NCI-H1048 (cell line): Measurements from ENCODE around the gene LDB3.
"Not testable (repeated sequence)": the region's sequence is repeated elsewhere in the genome, so short reads cannot be mapped to it uniquely, and the experiment has no call there.

ENCODE experiments used
- DNase-seq: peaks from one replicate; lab custom pipeline; 2025; lab: John Stamatoyannopoulos, UW

The LDB3 gene, protein sequence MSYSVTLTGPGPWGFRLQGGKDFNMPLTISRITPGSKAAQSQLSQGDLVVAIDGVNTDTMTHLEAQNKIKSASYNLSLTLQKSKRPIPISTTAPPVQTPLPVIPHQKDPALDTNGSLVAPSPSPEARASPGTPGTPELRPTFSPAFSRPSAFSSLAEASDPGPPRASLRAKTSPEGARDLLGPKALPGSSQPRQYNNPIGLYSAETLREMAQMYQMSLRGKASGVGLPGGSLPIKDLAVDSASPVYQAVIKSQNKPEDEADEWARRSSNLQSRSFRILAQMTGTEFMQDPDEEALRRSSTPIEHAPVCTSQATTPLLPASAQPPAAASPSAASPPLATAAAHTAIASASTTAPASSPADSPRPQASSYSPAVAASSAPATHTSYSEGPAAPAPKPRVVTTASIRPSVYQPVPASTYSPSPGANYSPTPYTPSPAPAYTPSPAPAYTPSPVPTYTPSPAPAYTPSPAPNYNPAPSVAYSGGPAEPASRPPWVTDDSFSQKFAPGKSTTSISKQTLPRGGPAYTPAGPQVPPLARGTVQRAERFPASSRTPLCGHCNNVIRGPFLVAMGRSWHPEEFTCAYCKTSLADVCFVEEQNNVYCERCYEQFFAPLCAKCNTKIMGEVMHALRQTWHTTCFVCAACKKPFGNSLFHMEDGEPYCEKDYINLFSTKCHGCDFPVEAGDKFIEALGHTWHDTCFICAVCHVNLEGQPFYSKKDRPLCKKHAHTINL

DNA sequence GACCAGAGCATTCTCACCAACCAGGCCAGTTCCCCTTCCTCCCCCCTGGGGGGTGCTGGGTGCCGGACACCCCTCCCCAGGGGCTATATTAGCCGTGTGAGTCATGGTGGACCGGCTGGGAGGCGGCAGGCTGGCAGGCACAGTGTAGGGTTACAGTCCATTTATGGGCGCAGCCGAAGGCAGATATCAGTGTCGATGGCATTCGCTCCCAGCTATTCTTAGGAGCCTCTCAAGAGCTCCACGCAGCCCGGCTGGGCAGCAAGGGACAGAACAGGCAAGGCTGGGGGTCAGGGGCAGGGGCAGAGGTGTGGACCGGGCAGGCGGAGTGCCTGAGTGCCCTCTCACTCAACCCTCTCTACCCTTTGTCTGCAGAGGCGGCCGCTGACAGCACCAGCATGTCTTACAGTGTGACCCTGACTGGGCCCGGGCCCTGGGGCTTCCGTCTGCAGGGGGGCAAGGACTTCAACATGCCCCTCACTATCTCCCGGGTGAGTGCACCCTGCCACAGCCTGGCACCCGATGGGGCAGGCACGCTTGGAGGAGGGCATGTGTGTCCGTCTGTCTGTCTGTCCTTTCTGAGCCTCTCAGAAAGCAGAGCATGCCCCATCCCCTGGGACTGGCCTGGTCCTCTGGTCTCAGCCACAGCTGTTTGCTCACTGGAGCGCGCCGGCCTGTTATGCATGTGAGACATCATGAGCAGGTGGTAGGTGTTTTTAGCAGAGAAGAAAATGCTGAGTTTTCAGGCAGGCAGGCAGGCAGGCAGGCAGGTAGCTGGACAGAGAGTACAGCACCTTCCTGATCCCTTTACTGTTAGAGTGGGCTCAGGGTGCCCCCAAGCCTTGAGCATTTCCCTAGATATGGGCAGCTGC, at the start of gene LDB3:
Gene LDB3 (plus strand): TSS at position 215 of the 869 bp plus-strand sequence. CDS start 181 bp downstream, at position 396.
- DNase-seq, result no peak

GRCh38 chr10:86628311-86628710, 40.0 kb upstream of the LDB3 start:
- no peak for DNase-seq

GRCh38 chr10:86630079-86630478, 38.2 kb upstream of the LDB3 start:
- DNase-seq, result no peak

DNA sequence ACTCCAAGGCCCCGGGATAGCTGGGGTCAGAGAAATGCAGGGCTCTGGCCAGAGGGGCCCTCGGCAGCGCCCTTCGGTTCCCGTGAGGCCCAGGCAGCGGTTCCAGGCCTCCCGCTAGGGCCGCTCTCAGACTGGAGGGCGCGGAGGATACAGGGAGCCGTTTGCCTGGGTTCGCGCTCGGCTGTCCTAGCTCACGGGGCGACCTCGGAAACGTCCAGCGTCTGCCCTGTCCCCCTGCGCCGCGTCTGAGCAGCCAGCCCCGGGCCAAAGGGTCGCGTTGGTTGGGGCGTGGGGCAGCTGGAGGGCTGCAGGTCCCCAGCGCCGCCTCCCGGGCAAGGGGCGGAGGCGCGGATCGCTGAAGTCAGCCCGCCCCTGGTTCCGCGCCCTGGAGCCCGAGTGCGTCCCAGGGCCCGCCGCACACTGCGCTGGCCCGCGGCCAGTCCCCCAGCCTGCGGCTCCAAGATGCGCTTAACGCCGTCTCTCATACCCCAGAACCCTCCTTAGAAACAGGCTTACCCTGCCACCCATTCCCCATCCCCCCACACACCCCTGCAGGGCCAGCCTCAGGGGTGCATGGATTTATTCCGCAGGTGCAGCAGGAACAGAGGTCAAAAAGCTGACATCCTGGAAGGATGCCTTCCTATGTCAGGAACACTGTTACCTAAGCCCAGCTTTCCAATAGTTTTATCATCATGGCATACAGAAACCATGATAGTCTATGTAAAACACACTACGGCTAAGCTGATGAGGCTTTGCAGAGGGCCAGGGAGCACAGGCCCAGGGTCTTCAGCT, 36.1 kb upstream of the LDB3 start:
- DNase-seq, result no peak

DNA sequence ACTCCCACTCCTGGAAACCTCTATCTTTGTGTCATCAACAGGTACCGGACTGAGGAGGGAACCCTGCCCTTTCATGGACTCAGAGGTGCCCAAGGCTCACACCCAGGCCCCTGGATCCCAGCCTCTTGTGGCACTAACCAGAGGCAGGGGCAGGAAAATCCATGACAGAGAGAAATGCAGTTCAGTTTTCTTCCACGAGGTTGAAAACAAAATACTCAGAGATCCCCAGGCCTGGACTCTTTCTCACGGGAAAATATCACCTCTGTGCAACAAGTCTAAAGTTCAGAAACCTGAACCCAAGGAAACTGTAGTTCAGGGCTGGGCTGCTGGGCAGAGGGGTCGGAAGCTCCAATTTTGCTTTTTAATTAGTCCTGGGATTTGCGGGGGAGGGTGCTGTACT, 35.4 kb upstream of the LDB3 start:
- no peak for DNase-seq

GRCh38 chr10:86635402-86635801, 32.9 kb upstream of the LDB3 start:
- DNase-seq, result no peak

- no peak for DNase-seq
Measured at GRCh38 chr10:86636311-86636710, 32.0 kb upstream of the LDB3 start.

DNA sequence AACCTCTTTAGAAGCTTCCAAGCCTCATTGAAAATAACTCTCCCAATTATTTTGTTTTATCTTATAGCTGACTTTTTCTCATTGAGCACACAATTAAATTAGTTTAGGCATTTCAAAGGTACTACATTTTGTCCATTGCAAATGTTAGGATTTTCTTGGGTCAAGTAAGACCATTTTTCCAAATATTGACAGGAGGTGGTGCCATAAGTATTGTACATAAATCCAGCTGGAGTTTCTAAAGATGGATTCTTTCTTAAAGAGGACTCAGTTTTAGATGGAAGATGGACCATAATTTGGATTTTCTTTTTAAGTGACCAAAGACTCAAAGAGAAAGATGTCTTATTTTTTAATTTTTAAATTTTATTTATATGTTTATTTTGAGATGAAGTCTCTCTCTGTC, 26.3 kb upstream of the LDB3 start:
- no peak for DNase-seq

DNA sequence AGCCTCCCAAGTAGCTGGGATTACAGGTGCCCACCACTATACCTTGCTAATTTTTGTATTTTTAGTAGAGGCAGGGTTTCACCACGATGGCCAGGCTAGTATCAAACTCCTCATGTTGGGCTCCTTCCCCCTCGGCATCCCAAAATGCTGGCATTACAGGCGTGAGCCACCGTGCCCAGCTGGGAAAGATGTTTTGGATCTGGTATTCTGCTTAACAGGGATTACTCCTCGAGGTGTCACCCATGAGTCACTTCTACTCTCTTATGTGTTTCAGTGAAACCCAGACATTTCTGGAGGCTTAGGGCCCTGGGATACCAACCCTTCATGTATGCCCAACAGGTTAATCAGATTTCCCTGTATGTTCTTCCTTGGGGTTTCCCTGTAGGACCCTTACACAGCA, 25.8 kb upstream of the LDB3 start:
- DNase-seq, result no peak

GRCh38 chr10:86644152-86644793, 24.0 kb upstream of the LDB3 start:
- no peak for DNase-seq

DNA sequence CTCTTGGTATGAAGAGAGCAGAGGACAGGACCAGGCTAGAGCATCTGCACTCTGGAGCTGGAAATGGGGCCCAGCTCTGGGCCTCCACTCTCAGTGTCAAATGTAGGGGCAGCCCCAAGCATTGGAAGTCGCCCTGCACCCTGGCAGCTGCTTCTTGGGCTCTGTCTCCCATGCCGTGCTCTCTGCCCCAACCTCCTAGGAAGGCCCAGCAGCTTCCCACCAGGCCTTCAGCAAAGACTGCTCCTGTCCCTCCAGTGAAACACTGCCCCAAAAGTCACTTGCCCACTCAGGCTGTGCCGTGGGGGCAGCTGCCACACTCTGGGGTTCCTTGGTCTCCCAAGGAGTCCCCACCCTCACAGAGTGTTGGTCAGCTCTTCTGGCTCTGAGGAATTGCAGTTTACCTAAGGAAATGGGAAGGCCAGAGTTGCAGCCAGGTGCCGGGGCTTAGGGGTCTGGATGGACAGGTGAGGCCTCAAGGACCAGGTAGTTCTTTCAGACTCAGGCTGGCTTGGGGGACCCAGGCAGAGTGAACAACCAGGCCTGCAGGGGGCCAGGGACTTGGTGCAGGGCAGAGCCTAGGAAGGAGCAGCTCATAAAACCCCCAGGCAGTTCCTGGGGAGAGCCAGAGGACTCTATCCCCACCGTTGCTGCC, 23.4 kb upstream of the LDB3 start:
- DNase-seq, result no peak

GRCh38 chr10:86645621-86646165, 22.6 kb upstream of the LDB3 start:
- DNase-seq, result not testable (repeated sequence)

GRCh38 chr10:86646532-86646931, 21.8 kb upstream of the LDB3 start:
- no peak for DNase-seq

DNA sequence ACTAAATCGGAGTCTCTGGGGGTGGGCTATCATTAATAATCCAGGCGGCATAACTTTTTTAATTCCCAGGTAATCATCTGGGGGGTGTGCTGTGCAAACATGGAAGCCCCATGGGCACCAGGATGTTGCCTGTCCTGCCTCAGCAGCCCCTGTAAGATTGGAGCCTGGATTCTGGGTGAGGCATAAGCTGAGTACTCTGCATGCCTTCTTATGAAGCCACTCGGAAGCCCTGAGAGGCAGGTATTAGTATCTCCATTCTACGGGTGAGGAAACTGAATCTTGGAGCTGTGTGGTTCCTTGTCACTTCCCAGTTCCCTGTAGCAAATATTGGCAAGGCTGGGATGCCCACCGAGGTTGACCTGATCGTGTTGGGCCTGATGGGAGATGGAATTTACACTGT, 21.4 kb upstream of the LDB3 start:
- no peak for DNase-seq

- no peak for DNase-seq
Measured at GRCh38 chr10:86647773-86648703, 20.3 kb upstream of the LDB3 start.

GRCh38 chr10:86648704-86649427, 19.4 kb upstream of the LDB3 start:
- no peak for DNase-seq

- no peak for DNase-seq
Measured at GRCh38 chr10:86649471-86650150, 18.7 kb upstream of the LDB3 start.

DNA sequence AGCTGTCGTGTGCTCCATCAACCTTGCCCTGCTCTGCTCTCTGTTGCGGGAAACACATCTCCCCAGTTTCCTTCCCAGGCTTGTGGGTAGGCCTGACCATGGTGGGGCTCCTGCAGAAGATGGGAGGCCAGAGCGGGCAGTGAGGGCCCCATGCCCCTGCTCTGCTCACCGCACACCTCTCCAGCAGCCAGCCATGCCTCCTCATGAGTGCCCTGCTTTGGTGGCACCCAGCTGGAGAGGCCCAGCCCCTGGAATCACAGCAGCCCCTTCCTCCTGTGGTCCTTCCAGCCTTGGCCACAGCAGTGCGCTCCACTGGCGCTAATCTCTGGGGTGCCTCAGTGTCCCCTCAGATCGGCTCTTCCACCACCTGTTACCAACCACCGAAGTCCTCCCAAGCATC, 18.2 kb upstream of the LDB3 start:
- DNase-seq, result no peak
